Gastrocnemius medialis (tissue), 4 donors: ENCODE results near the gene TNPO3. TPM values are rescaled to one million over a fixed set of nuclear protein-coding genes. Genes with fewer than 3 reads are reported as not detected.
"Not testable (repeated sequence)": the region's sequence is repeated elsewhere in the genome, so short reads cannot be mapped to it uniquely, and the experiment has no call there.

ENCODE experiments used
- ATAC-seq, 2 donors: fragments of 150-250 bp; one replicate each; pipeline ENCODE4 v1.9.1; 2016
- DNase-seq, 2 donors: peaks; one replicate each; pipeline ENCODE4 v3.0.0-alpha.2; 2019
- H3K27ac ChIP-seq, 4 donors: fragments of 200-600 bp; sonication (generic); 1 replicate in 1 of 4; 2 replicates in 3 of 4; pipeline ENCODE4 v1.5.1; 2016 to 2018; ENCODE audit warnings: mild to moderate bottlenecking in 2 of 4, moderate library complexity in 1 of 4
- H3K27me3 ChIP-seq, 3 donors: fragments of 200-600 bp; sonication (generic) in 2 of 3; 1 replicate in 1 of 3; 2 replicates in 2 of 3; pipeline versions ENCODE4 v1.5.1 to v1.6.0; 2016 to 2019; ENCODE audit warnings: mild to moderate bottlenecking in 1 of 3, moderate library complexity in 1 of 3
- H3K36me3 ChIP-seq, 2 donors: fragments of 200-600 bp; sonication (generic) in 1 of 2; one replicate each; pipeline ENCODE4 v1.5.1; 2017 to 2018
- H3K4me1 ChIP-seq, 2 donors: fragments of 200-600 bp; sonication (generic) in 1 of 2; one replicate each; pipeline ENCODE4 v1.5.1; 2016 to 2017; ENCODE audit warnings: mild to moderate bottlenecking in 2 of 2
- H3K4me3 ChIP-seq, 4 donors: fragments of 200-600 bp; sonication (generic) in 3 of 4; 1 replicate in 1 of 4; 2 replicates in 3 of 4; pipeline ENCODE4 v1.5.1; 2016 to 2019; ENCODE audit warnings: mild to moderate bottlenecking in 2 of 4
- H3K9me3 ChIP-seq, 3 donors: fragments of 200-600 bp; sonication (generic) in 2 of 3; 1 replicate in 1 of 3; 2 replicates in 2 of 3; pipeline ENCODE4 v1.5.1; 2016 to 2019
- CTCF ChIP-seq, 5 experiments: fragments of 450-650 bp in 3 of 5; fragments of 200-600 bp in 2 of 5; sonication (generic) in 2 of 5; IDR thresholded peaks in 4 of 5; conservative IDR thresholded peaks in 1 of 5; 1 replicate in 4 of 5; 2 replicates in 1 of 5; pipeline ENCODE4 v1.5.1; 2016 to 2019; ENCODE audit warnings: antibody characterized with exemption in 5 of 5, mild to moderate bottlenecking in 3 of 5, moderate library complexity in 3 of 5
- POLR2A ChIP-seq, 2 donors: fragments of 450-650 bp; IDR thresholded peaks; one replicate each; pipeline ENCODE4 v1.6.1; 2017; ENCODE audit warnings: antibody characterized with exemption in 2 of 2, mild to moderate bottlenecking in 2 of 2, moderate library complexity in 2 of 2
- in situ Hi-C, 4 donors: fragments of 200-750 bp; cut with MboI; loops; one replicate each; pipeline versions ENCODE4 v1.15.0 to v1.8.0; 2017; ENCODE audit warnings: low sequenced_read_pairs in 4 of 4
- intact Hi-C: fragments of 100-400 bp; cut with DNase I; formaldehyde crosslinking; loops from one replicate; pipeline ENCODE4 v1.15.1; 2023; ENCODE audit warnings: low total_unique reads
- total RNA-seq, 4 donors: library from RNA; depleted of rRNA; stranded (reverse); fragments of >200 nt; gene quantifications; one replicate each; pipeline versions ENCODE4 v1.1.0 to v1.2.3, GENCODE V29; 2016

The TNPO3 gene
- total RNA-seq, 4 donors from 2014 or later: 39.1 to 50.9 (median 50.5) TPM

GRCh38 chr7:129045682-129046081 lies 9.2 kb downstream of the TNPO3 start:
- in situ Hi-C loops: no loop called here
- DNase-seq (no peak), ATAC-seq (no peak)
- intact Hi-C loops: no loop called here
- H3K27ac ChIP-seq: no peak overlapping the region
- H3K4me1 ChIP-seq: peaks cover 6 to 22% of the 10 kb centered on the region in 2 donors
- no peak overlapping the region for H3K4me3 ChIP-seq
- no peaks in the 10 kb centered on the region for H3K27me3 ChIP-seq
- H3K9me3 ChIP-seq: no peaks in the 10 kb centered on the region
- TF ChIP-seq POLR2A (IDR thresholded peaks at IDR 0.05) (no peak), CTCF (IDR thresholded peaks at IDR 0.05 in 4 of 5, conservative IDR thresholded peaks at IDR 0.05 in 1 of 5) (no peak)
- H3K36me3 ChIP-seq: no peaks in the 10 kb centered on the region

- no peaks in the 10 kb centered on the region for H3K27me3 ChIP-seq
- in situ Hi-C loops: no loop called here
- intact Hi-C loops: no loop called here
- peaks cover 0 to 10% of the 10 kb centered on the region in 2 donors for H3K36me3 ChIP-seq
- ATAC-seq (no peak), DNase-seq (no peak)
- H3K9me3 ChIP-seq: no peaks in the 10 kb centered on the region
- no peak overlapping the region for H3K27ac ChIP-seq
- peaks cover 6 to 18% of the 10 kb centered on the region in 2 donors for H3K4me1 ChIP-seq
- no peak overlapping the region for H3K4me3 ChIP-seq
- no peak for TF ChIP-seq POLR2A (IDR thresholded peaks at IDR 0.05)
- TF ChIP-seq CTCF (IDR thresholded peaks at IDR 0.05 in 4 of 5, conservative IDR thresholded peaks at IDR 0.05 in 1 of 5): no peak
These were observed 11.9 kb downstream of the TNPO3 start for GRCh38 chr7:129043012-129043411.

- intact Hi-C loops: no loop called here
- Histone ChIP-seq H3K4me3 (no peak overlapping the region), H3K36me3 (peaks cover 0 to 10% of the 10 kb centered on the region in 2 donors), H3K4me1 (peaks cover 6 to 14% of the 10 kb centered on the region in 2 donors), H3K27me3 (no peaks in the 10 kb centered on the region), H3K27ac (no peak overlapping the region), H3K9me3 (no peaks in the 10 kb centered on the region)
- TF ChIP-seq CTCF (IDR thresholded peaks at IDR 0.05 in 4 of 5, conservative IDR thresholded peaks at IDR 0.05 in 1 of 5) (no peak), POLR2A (IDR thresholded peaks at IDR 0.05) (no peak)
- DNase-seq: no peak
- in situ Hi-C loops: no loop called here
- no peak for ATAC-seq
These were observed 13.5 kb downstream of the TNPO3 start for GRCh38 chr7:129041142-129042085.

GRCh38 chr7:129038468-129038867 lies 16.4 kb downstream of the TNPO3 start:
- H3K36me3 ChIP-seq, intact Hi-C loops, H3K4me3 ChIP-seq, H3K27me3 ChIP-seq, ATAC-seq, H3K4me1 ChIP-seq, H3K9me3 ChIP-seq, H3K27ac ChIP-seq, in situ Hi-C loops, DNase-seq: not testable (repeated sequence)

- intact Hi-C loops: no loop called here
- in situ Hi-C loops: no loop called here
- peaks cover 0 to 10% of the 10 kb centered on the region in 2 donors for H3K36me3 ChIP-seq
- ATAC-seq (no peak), DNase-seq (no peak)
- H3K27ac ChIP-seq: no peak overlapping the region
- no peaks in the 10 kb centered on the region for H3K27me3 ChIP-seq
- no peaks in the 10 kb centered on the region for H3K4me1 ChIP-seq
- no peak overlapping the region for H3K4me3 ChIP-seq
- no peak for TF ChIP-seq POLR2A (IDR thresholded peaks at IDR 0.05)
- TF ChIP-seq CTCF (IDR thresholded peaks at IDR 0.05 in 4 of 5, conservative IDR thresholded peaks at IDR 0.05 in 1 of 5): no peak
- H3K9me3 ChIP-seq: no peaks in the 10 kb centered on the region
These were observed 17.3 kb downstream of the TNPO3 start for GRCh38 chr7:129037585-129037984.
